H9 (cell line): ENCODE results near the gene MMD. TPM values are rescaled to one million over a fixed set of nuclear protein-coding genes. Genes with fewer than 3 reads are reported as not detected.

ENCODE experiments used
- DNase-seq: peaks from one replicate; pipeline ENCODE4 v3.0.0-alpha.2; 2017
- H2AFZ ChIP-seq: one replicate; pipeline ENCODE4 v1.6.1; 2013; ENCODE audit warnings: mild to moderate bottlenecking, low read length, control low read depth, moderate library complexity
- H2AK5ac ChIP-seq: 2 replicates; pipeline ENCODE4 v1.6.1; 2013; ENCODE audit warnings: low read length, control low read depth, mixed read lengths; ENCODE audit not compliant: insufficient read length
- H2BK120ac ChIP-seq: one replicate; pipeline ENCODE4 v1.6.1; 2013; ENCODE audit warnings: low read depth, mild to moderate bottlenecking, low read length, control low read depth, inconsistent platforms; ENCODE audit not compliant: poor library complexity, severe bottlenecking
- H2BK12ac ChIP-seq: 2 replicates; pipeline ENCODE4 v1.6.1; 2013; ENCODE audit warnings: low read length, control low read depth, mixed read lengths, low read depth; ENCODE audit not compliant: insufficient read length
- H2BK15ac ChIP-seq: 2 replicates; pipeline ENCODE4 v1.6.1; 2013; ENCODE audit warnings: low read depth, low read length, control low read depth
- H2BK20ac ChIP-seq: one replicate; pipeline ENCODE4 v1.6.1; 2013; ENCODE audit warnings: low read depth, mild to moderate bottlenecking, low read length, control low read depth, inconsistent platforms; ENCODE audit not compliant: poor library complexity, severe bottlenecking
- H2BK5ac ChIP-seq: 2 replicates; pipeline ENCODE4 v1.6.1; 2013; ENCODE audit warnings: low read length, control low read depth, mixed read lengths; ENCODE audit not compliant: insufficient read length
- H3K14ac ChIP-seq: 2 replicates; pipeline ENCODE4 v1.6.1; 2013; ENCODE audit warnings: low read length, control low read depth; ENCODE audit not compliant: insufficient read depth
- H3K18ac ChIP-seq: 2 replicates; pipeline ENCODE4 v1.6.1; 2013; ENCODE audit warnings: low read depth, mild to moderate bottlenecking, mixed read lengths, low read length, control low read depth; ENCODE audit not compliant: insufficient read length
- H3K23ac ChIP-seq: 2 replicates; pipeline ENCODE4 v1.6.1; 2013; ENCODE audit warnings: low read length, control low read depth, mixed read lengths, low read depth; ENCODE audit not compliant: insufficient read length
- H3K23me2 ChIP-seq: 2 replicates; pipeline ENCODE4 v1.6.1; 2013; ENCODE audit warnings: low read depth, mild to moderate bottlenecking, mixed read lengths, low read length, control low read depth; ENCODE audit not compliant: insufficient read length, poor library complexity, severe bottlenecking
- H3K27ac ChIP-seq: 2 replicates; pipeline ENCODE4 v1.5.1; 2013; ENCODE audit warnings: low read length, control low read depth, mixed read lengths, low read depth; ENCODE audit not compliant: insufficient read length
- H3K27me3 ChIP-seq: 2 replicates; pipeline ENCODE4 v1.6.1; 2013; ENCODE audit warnings: low read length, control low read depth, inconsistent platforms; ENCODE audit not compliant: insufficient read depth
- H3K4ac ChIP-seq: 2 replicates; pipeline ENCODE4 v1.6.1; 2013; ENCODE audit warnings: low read depth, mild to moderate bottlenecking, control low read depth, inconsistent platforms, low read length, moderate library complexity
- H3K4me1 ChIP-seq: 2 replicates; pipeline ENCODE4 v1.6.1; 2013; ENCODE audit warnings: low read length, control low read depth, inconsistent platforms; ENCODE audit not compliant: insufficient read depth
- H3K4me2 ChIP-seq: 2 replicates; pipeline ENCODE4 v1.6.1; 2013; ENCODE audit warnings: low read length, control low read depth, mixed read lengths; ENCODE audit not compliant: insufficient read length, insufficient read depth
- H3K56ac ChIP-seq: 2 replicates; pipeline ENCODE4 v1.6.1; 2013; ENCODE audit warnings: low read depth, mild to moderate bottlenecking, mixed read lengths, low read length, control low read depth; ENCODE audit not compliant: insufficient read length
- H3K79me1 ChIP-seq: 2 replicates; pipeline ENCODE4 v1.6.1; 2013; ENCODE audit warnings: low read depth, mild to moderate bottlenecking, moderate library complexity, low read length, control low read depth, inconsistent platforms; ENCODE audit not compliant: insufficient read depth, poor library complexity, severe bottlenecking
- H3K79me2 ChIP-seq: 2 replicates; pipeline ENCODE4 v1.6.1; 2013; ENCODE audit warnings: low read length, control low read depth, inconsistent platforms; ENCODE audit not compliant: insufficient read depth
- H3K9ac ChIP-seq: 2 replicates; pipeline ENCODE4 v1.6.1; 2013; ENCODE audit warnings: low read length, control low read depth, mixed read lengths; ENCODE audit not compliant: insufficient read length; ENCODE audit errors: extremely low read depth
- H3K9me3 ChIP-seq: one replicate; pipeline ENCODE4 v1.6.1; 2013; ENCODE audit warnings: low read depth, low read length, inconsistent platforms; ENCODE audit not compliant: control insufficient read depth
- H3T11ph ChIP-seq: one replicate; pipeline ENCODE4 v1.6.1; 2013; ENCODE audit warnings: mild to moderate bottlenecking, low read length, control low read depth, inconsistent platforms
- H4K20me1 ChIP-seq: one replicate; pipeline ENCODE4 v1.6.1; 2013; ENCODE audit not compliant: control insufficient read depth, insufficient read length, insufficient read depth
- H4K5ac ChIP-seq: 2 replicates; pipeline ENCODE4 v1.6.1; 2013; ENCODE audit warnings: low read depth, mild to moderate bottlenecking, mixed read lengths, low read length, control low read depth; ENCODE audit not compliant: insufficient read length
- H4K8ac ChIP-seq: replicated peaks from 2 replicates; pipeline ENCODE4 v1.6.1; 2013; ENCODE audit warnings: low read length, control low read depth, mixed read lengths, low read depth; ENCODE audit not compliant: insufficient read length
- H4K91ac ChIP-seq: 2 replicates; pipeline ENCODE4 v1.6.1; 2013; ENCODE audit warnings: low read depth, mild to moderate bottlenecking, moderate library complexity, mixed read lengths, low read length, control low read depth; ENCODE audit not compliant: insufficient read length
- H3K27ac Mint-ChIP-seq, 3 experiments: 2 replicates in 2 of 3; 3 replicates in 1 of 3; pipeline ENCODE4 v1.8.0; 2020 to 2021; ENCODE audit warnings: mixed read lengths in 3 of 3, mild to moderate bottlenecking in 1 of 3, moderate library complexity in 1 of 3
- H3K27me3 Mint-ChIP-seq: 2 replicates; pipeline ENCODE4 v1.8.0; 2021; ENCODE audit warnings: low read depth, mild to moderate bottlenecking, moderate library complexity, mixed read lengths
- H3K36me3 Mint-ChIP-seq, 3 experiments: 2 replicates in 2 of 3; 3 replicates in 1 of 3; pipeline ENCODE4 v1.8.0; 2020 to 2021; ENCODE audit warnings: low read depth in 3 of 3, mixed read lengths in 3 of 3; ENCODE audit not compliant: insufficient read depth in 1 of 3
- H3K4me1 Mint-ChIP-seq, 2 experiments: 2 replicates each; pipeline ENCODE4 v1.8.0; 2020; ENCODE audit warnings: mixed read lengths in 2 of 2
- H3K4me3 Mint-ChIP-seq, 2 experiments: 2 replicates in 1 of 2; 3 replicates in 1 of 2; pipeline ENCODE4 v1.8.0; 2020 to 2021; ENCODE audit warnings: mild to moderate bottlenecking in 2 of 2, mixed read lengths in 2 of 2, moderate library complexity in 1 of 2
- H3K9me3 Mint-ChIP-seq, 2 experiments: 2 replicates in 1 of 2; 3 replicates in 1 of 2; pipeline ENCODE4 v1.8.0; 2020; ENCODE audit warnings: mild to moderate bottlenecking in 2 of 2, mixed read lengths in 2 of 2, moderate library complexity in 1 of 2
- CTCF ChIP-seq: fragments of 200-600 bp; sonication (generic); conservative IDR thresholded peaks from 3 replicates; pipeline ENCODE4 v1.8.0; 2021; ENCODE audit warnings: antibody characterized with exemption, mild to moderate bottlenecking
- WGBS: extraction: QIAGEN DNeasy Blood & Tissue Kit; methylation state at CpG from one replicate; pipeline ENCODE4 v1.1.7; 2013; ENCODE audit warnings: missing lambda C conversion rate, low lambda C conversion rate, mixed read lengths; ENCODE audit not compliant: insufficient read length; ENCODE audit errors: extremely low coverage; 5-methylcytosine and 5-hydroxymethylcytosine counted together
- total RNA-seq: library from RNA; stranded (reverse); gene quantifications from 2 replicates; pipeline ENCODE4 v1.2.1, GENCODE V29; 2021

The MMD gene
- total RNA-seq, 1 experiment from 2014 or later: 24.0 TPM

- H4K8ac ChIP-seq: no peak overlapping the region
- no peak overlapping the region for H2BK5ac ChIP-seq
- peaks cover 3% of the 10 kb centered on the region for H3K23me2 ChIP-seq
- no peak overlapping the region for H3K18ac ChIP-seq
- no peaks in the 10 kb centered on the region for H3K9me3 ChIP-seq
- H3K56ac ChIP-seq: no peak overlapping the region
- no peak overlapping the region for H2BK12ac ChIP-seq
- H3K27ac ChIP-seq: no peak overlapping the region
- no peak overlapping the region for H4K5ac ChIP-seq
- no peaks in the 10 kb centered on the region for H4K20me1 ChIP-seq
- H3K4me1 ChIP-seq: no peaks in the 10 kb centered on the region; the same call in 1 of the 2 replicates
- Mint-ChIP-seq H3K4me1 (peaks cover 20 to 32% of the 10 kb centered on the region in 2 experiments), H3K27ac (peak overlapping the region in 2 of 3 experiments; percentile 11 to 68; a peak in 2 of 7 replicates), H3K36me3 (peaks cover 33 to 53% (median 36%) of the 10 kb centered on the region in 3 experiments), H3K27me3 (no peaks in the 10 kb centered on the region), H3K4me3 (no peak overlapping the region), H3K9me3 (peaks cover 0 to 4% of the 10 kb centered on the region in 2 experiments; a peak in 1 of 5 replicates)
- peaks cover 20% of the 10 kb centered on the region; the same call in 1 of the 2 replicates for H3K79me2 ChIP-seq
- H3T11ph ChIP-seq: no peak overlapping the region
- no peak overlapping the region for H2BK120ac ChIP-seq
- no peak overlapping the region for H2AFZ ChIP-seq
- H3K23ac ChIP-seq: no peak overlapping the region
- no peak overlapping the region for H2BK20ac ChIP-seq
- no peaks in the 10 kb centered on the region for H3K27me3 ChIP-seq
- H2BK15ac ChIP-seq: no peak overlapping the region
- no peak overlapping the region for H2AK5ac ChIP-seq
- no peak for TF ChIP-seq CTCF
- H3K14ac ChIP-seq: no peak overlapping the region
- H3K9ac ChIP-seq: no peak overlapping the region
- no peak overlapping the region for H3K4ac ChIP-seq
- no CpG with 5 or more reads among the region's 4 CpGs for WGBS
- no peak overlapping the region for H4K91ac ChIP-seq
- H3K79me1 ChIP-seq: peaks cover 12% of the 10 kb centered on the region
- no peak overlapping the region for H3K4me2 ChIP-seq
- DNase-seq: no peak
These were observed 5.1 kb downstream of the MMD start for GRCh38 chr17:55416470-55417052.
